A673 (cell line): ENCODE data around the gene PDE11A.

Source experiments
- CTCF ChIP-seq: fragments of 300-800, 200-600 bp; sonication (generic); conservative IDR thresholded peaks from 2 replicates; pipeline ENCODE4 v1.5.1; 2017; ENCODE audit warnings: low read depth, mild to moderate bottlenecking, antibody characterized with exemption, low read length, moderate library complexity, mixed read lengths
- EZH2 ChIP-seq: fragments of 200-600 bp; sonication (generic); IDR thresholded peaks from 2 replicates; pipeline ENCODE4 v1.6.1; 2017; ENCODE audit warnings: borderline replicate concordance, low read depth, mild to moderate bottlenecking, mixed read lengths, antibody characterized with exemption, low read length; ENCODE audit not compliant: poor library complexity, severe bottlenecking

GRCh38 chr2:177636672-177637071 is 435.9 kb downstream of the PDE11A start:
- TF ChIP-seq CTCF = peak; percentile 23; the same call in 1 of the 2 replicates
- no peak for TF ChIP-seq EZH2
